ENCODE measurements around the gene POLR2C. TPM values are rescaled to one million over a fixed set of nuclear protein-coding genes. Genes with fewer than 3 reads are reported as not detected.

The POLR2C gene
- total RNA-seq, 4 donors from 2014 or later = 39.2 to 104 (median 72.7) TPM

Other genes starting within 250 kb of the POLR2C start
- 10 to 100 TPM; 10.3 to 39.6 (median 36.5) TPM for gene ARL2BP, start 217.4 kb upstream of the POLR2C start, total RNA-seq
- 10 to 100 TPM in 2 of 4 donors, 1 to 10 TPM in 2; 4.4 to 13.5 (median 9.6) TPM for gene PLLP, start 178.0 kb upstream of the POLR2C start, total RNA-seq
- gene CCL22, start 103.9 kb upstream of the POLR2C start, total RNA-seq = under 1 TPM in 1 of 4 donors, not detected in 3; 0.64 TPM
- gene CX3CL1, start 90.2 kb upstream of the POLR2C start, total RNA-seq = 10 to 100 TPM in 1 of 4 donors, 1 to 10 TPM in 2, not detected in 1; 1.7 to 13.5 (median 1.8) TPM
- gene CCL17, start 57.9 kb upstream of the POLR2C start, total RNA-seq = 1 to 10 TPM in 1 of 4 donors, not detected in 3; 1.4 TPM
- gene CIAPIN1, start 15.3 kb upstream of the POLR2C start, total RNA-seq = 10 to 100 TPM; 20.9 to 48.3 (median 40.5) TPM
- gene COQ9, start 15.2 kb upstream of the POLR2C start, total RNA-seq = 100 to 1,000 TPM; 113 to 154 (median 148) TPM
- gene DOK4, start 23.8 kb downstream of the POLR2C start, total RNA-seq = 100 to 1,000 TPM in 3 of 4 donors, 10 to 100 TPM in 1; 57.9 to 312 (median 143) TPM
- gene CCDC102A, start 73.9 kb downstream of the POLR2C start, total RNA-seq = 10 to 100 TPM in 1 of 4 donors, 1 to 10 TPM in 3; 2.2 to 17.7 (median 3.7) TPM
- gene ADGRG5, start 80.0 kb downstream of the POLR2C start, total RNA-seq = 1 to 10 TPM in 2 of 4 donors, under 1 TPM in 1, not detected in 1; 0.41 to 1.9 (median 1.9) TPM
- 10 to 100 TPM; 40.0 to 55.3 (median 45.7) TPM for gene ADGRG1, start 166.0 kb downstream of the POLR2C start, total RNA-seq
- gene ADGRG3, start 205.6 kb downstream of the POLR2C start, total RNA-seq = 1 to 10 TPM in 3 of 4 donors, not detected in 1; 1.5 to 2.7 (median 2.2) TPM
- not detected for gene DRC7, start 232.1 kb downstream of the POLR2C start, total RNA-seq